ENCODE data around the gene XAGE3.
"Not testable (repeated sequence)": the region's sequence is repeated elsewhere in the genome, so short reads cannot be mapped to it uniquely, and the experiment has no call there.

XAGE3 gene

GRCh38 chrX:52867610-52868348 is at the start of gene XAGE3:
XAGE3 (minus strand) TSS chrX:52868083; CDS start chrX:52867133, 950 bp downstream.
- no peak for DNase-seq (ENCODE audit: low read depth in 2 of 2)

GRCh38 chrX:52914704-52915103 is 46.8 kb upstream of the XAGE3 start:
- DNase-seq (ENCODE audit: low read depth in 2 of 2), result not testable (repeated sequence)

- not testable (repeated sequence) for DNase-seq (ENCODE audit: low read depth in 2 of 2)
Measured at GRCh38 chrX:52913681-52914080, 45.8 kb upstream of the XAGE3 start.

GRCh38 chrX:52909313-52909969 is 41.6 kb upstream of the XAGE3 start:
- not testable (repeated sequence) for DNase-seq (ENCODE audit: low read depth in 2 of 2)

GRCh38 chrX:52907900-52908299 is 40.0 kb upstream of the XAGE3 start:
- not testable (repeated sequence) for DNase-seq (ENCODE audit: low read depth in 2 of 2)

- not testable (repeated sequence) for DNase-seq (ENCODE audit: low read depth in 2 of 2)
Measured at GRCh38 chrX:52907137-52907536, 39.3 kb upstream of the XAGE3 start.

- DNase-seq (ENCODE audit: low read depth in 2 of 2), result not testable (repeated sequence)
Measured at GRCh38 chrX:52906072-52906471, 38.2 kb upstream of the XAGE3 start.

GRCh38 chrX:52905531-52905930 is 37.6 kb upstream of the XAGE3 start:
- not testable (repeated sequence) for DNase-seq (ENCODE audit: low read depth in 2 of 2)

GRCh38 chrX:52896855-52897709 is 29.2 kb upstream of the XAGE3 start, which contains the start of gene FAM156B:
FAM156B (plus strand) TSS chrX:52897330; CDS start chrX:52907226, 9,896 bp downstream.
- not testable (repeated sequence) for DNase-seq (ENCODE audit: low read depth in 2 of 2)

- not testable (repeated sequence) for DNase-seq (ENCODE audit: low read depth in 2 of 2)
Measured at GRCh38 chrX:52896438-52896837, 28.6 kb upstream of the XAGE3 start.

- not testable (repeated sequence) for DNase-seq (ENCODE audit: low read depth in 2 of 2)
Measured at GRCh38 chrX:52888090-52888489, 20.2 kb upstream of the XAGE3 start.

- not testable (repeated sequence) for DNase-seq (ENCODE audit: low read depth in 2 of 2)
Measured at GRCh38 chrX:52887459-52887858, 19.6 kb upstream of the XAGE3 start.

GRCh38 chrX:52876386-52876785 is 8.5 kb upstream of the XAGE3 start:
- DNase-seq (ENCODE audit: low read depth in 2 of 2), result not testable (repeated sequence)

- DNase-seq (ENCODE audit: low read depth in 2 of 2), result not testable (repeated sequence)
Measured at GRCh38 chrX:52875436-52875835, 7.6 kb upstream of the XAGE3 start.

GRCh38 chrX:52874661-52875060 is 6.8 kb upstream of the XAGE3 start:
- DNase-seq (ENCODE audit: low read depth in 2 of 2), result no peak

GRCh38 chrX:52873825-52874224 is 5.9 kb upstream of the XAGE3 start:
- not testable (repeated sequence) for DNase-seq (ENCODE audit: low read depth in 2 of 2)

- DNase-seq (ENCODE audit: low read depth in 2 of 2), result no peak
Measured at GRCh38 chrX:52870046-52870445, 2.2 kb upstream of the XAGE3 start.

- DNase-seq (ENCODE audit: low read depth in 2 of 2), result no peak
Measured at GRCh38 chrX:52865343-52865998, 2.4 kb downstream of the XAGE3 start.

GRCh38 chrX:52856991-52857525 is 10.8 kb downstream of the XAGE3 start:
- not testable (repeated sequence) for DNase-seq (ENCODE audit: low read depth in 2 of 2)

- no peak for DNase-seq (ENCODE audit: low read depth in 2 of 2)
Measured at GRCh38 chrX:52852110-52852860, 15.6 kb downstream of the XAGE3 start.

Measured in stimulated activated CD4-positive, alpha-beta T cell treated with anti-CD3 and anti-CD28 coated beads, Interleukin-12 subunit alpha, Interleukin-12 subunit beta, amount 100 ng/mL, for 24 hours (primary cell).